ENCODE results near the gene TUSC2. TPM values are rescaled to one million over a fixed set of nuclear protein-coding genes. Genes with fewer than 3 reads are reported as not detected.

TUSC2 gene, protein sequence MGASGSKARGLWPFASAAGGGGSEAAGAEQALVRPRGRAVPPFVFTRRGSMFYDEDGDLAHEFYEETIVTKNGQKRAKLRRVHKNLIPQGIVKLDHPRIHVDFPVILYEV
- total RNA-seq = 10 to 100 TPM; 29.0 to 64.3 (median 34.8) TPM
- polyA plus RNA-seq = 10 to 100 TPM; 28.8 to 35.5 (median 31.9) TPM
- long read RNA-seq, donor 1, transcript TUSC2-201 (3 exons, 1,691 nt) = major isoform, 37 of 37 reads
- long read RNA-seq, donor 1, partial matches to known transcripts = 0 of 37 reads
- long read RNA-seq, donor 1, other reads (novel, unspliced or antisense) = 0 of 37 reads
- long read RNA-seq, donor 2, transcript TUSC2-201 (3 exons, 1,691 nt) = major isoform, 24 of 24 reads
- long read RNA-seq, donor 2, partial matches to known transcripts = 0 of 24 reads
- long read RNA-seq, donor 2, other reads (novel, unspliced or antisense) = 0 of 24 reads
- long read RNA-seq, donor 3, transcript TUSC2-201 (3 exons, 1,691 nt) = major isoform, 27 of 27 reads
- long read RNA-seq, donor 3, partial matches to known transcripts = 0 of 27 reads
- long read RNA-seq, donor 3, other reads (novel, unspliced or antisense) = 0 of 27 reads
- long read RNA-seq, donor 4, transcript TUSC2-201 (3 exons, 1,691 nt) = major isoform, 26 of 32 reads
- long read RNA-seq, donor 4, partial matches to known transcripts = 1 of 32 reads
- long read RNA-seq, donor 4, other reads (novel, unspliced or antisense) = 3 of 32 reads
- long read RNA-seq, donor 5, transcript TUSC2-206 (3 exons, 475 nt) = minor isoform, 10 of 83 reads
- long read RNA-seq, donor 5, transcript TUSC2-201 (3 exons, 1,691 nt) = major isoform, 68 of 83 reads
- long read RNA-seq, donor 5, partial matches to known transcripts = 1 of 83 reads
- long read RNA-seq, donor 5, other reads (novel, unspliced or antisense) = 4 of 83 reads
- long read RNA-seq, donor 6, transcript TUSC2-201 (3 exons, 1,691 nt) = major isoform, 25 of 31 reads
- long read RNA-seq, donor 6, partial matches to known transcripts = 1 of 31 reads
- long read RNA-seq, donor 6, other reads (novel, unspliced or antisense) = 4 of 31 reads
- long read RNA-seq, donor 7, transcript TUSC2-201 (3 exons, 1,691 nt) = major isoform, 15 of 15 reads
- long read RNA-seq, donor 7, partial matches to known transcripts = 0 of 15 reads
- long read RNA-seq, donor 7, other reads (novel, unspliced or antisense) = 0 of 15 reads
- long read RNA-seq, donor 8, transcript TUSC2-201 (3 exons, 1,691 nt) = major isoform, 45 of 47 reads
- long read RNA-seq, donor 8, partial matches to known transcripts = 0 of 47 reads
- long read RNA-seq, donor 8, other reads (novel, unspliced or antisense) = 0 of 47 reads
- long read RNA-seq, donor 9, transcript TUSC2-201 (3 exons, 1,691 nt) = major isoform, 20 of 22 reads
- long read RNA-seq, donor 9, partial matches to known transcripts = 0 of 22 reads
- long read RNA-seq, donor 9, other reads (novel, unspliced or antisense) = 0 of 22 reads
- long read RNA-seq, donor 10, transcript TUSC2-201 (3 exons, 1,691 nt) = major isoform, 16 of 18 reads
- long read RNA-seq, donor 10, partial matches to known transcripts = 0 of 18 reads
- long read RNA-seq, donor 10, other reads (novel, unspliced or antisense) = 0 of 18 reads

DNA sequence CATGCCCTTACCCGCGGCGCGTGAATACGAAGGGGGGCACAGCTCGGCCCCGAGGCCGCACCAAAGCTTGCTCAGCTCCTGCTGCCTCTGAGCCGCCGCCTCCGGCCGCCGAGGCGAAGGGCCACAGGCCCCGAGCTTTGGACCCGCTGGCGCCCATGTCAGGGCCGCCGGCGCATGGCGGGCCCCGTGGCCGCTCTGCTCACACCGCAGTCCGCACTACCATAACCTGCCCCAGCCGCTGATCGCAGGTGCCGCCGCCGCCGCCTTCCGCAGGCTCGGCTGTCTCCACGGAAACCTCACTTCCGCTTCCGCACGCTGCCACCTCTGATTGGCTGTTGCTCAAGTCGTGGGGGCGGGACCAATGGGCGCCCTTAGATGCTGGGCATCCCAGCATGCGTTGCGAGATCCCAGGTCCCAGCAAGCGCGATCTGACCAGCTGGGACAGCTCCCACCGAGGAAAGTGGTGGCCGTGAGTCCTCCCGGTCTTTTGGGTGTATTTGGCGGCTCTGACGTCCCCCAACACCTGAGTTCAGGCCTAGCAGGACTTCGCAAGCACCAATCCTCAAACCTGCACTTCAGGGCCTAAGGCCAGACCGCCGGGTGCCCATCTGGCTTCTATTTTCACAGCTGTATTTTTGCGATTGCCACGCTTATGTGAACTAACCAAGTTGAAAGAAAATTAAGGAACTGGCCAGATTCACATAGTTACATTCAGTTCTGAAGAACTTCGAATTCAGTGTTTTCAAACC lies at the start of gene TUSC2:
TSS of gene TUSC2 (minus strand) at position 281 of the 749 bp plus-strand sequence. CDS start at position 157, 124 bp downstream.
- TF ChIP-seq CTCF (IDR thresholded peaks at IDR 0.05) = no peak
- TF ChIP-seq POLR2A (IDR thresholded peaks at IDR 0.05) = peak; percentile 53 to 68
- no peaks in the 10 kb centered on the region for H3K27me3 ChIP-seq
- intact Hi-C loops (cut with DNase I) = no loop called here
- H3K9me3 ChIP-seq (replicated peaks in 1 of 3) = no peaks in the 10 kb centered on the region
- H3K4me3 ChIP-seq = peak within 1 kb of the TSS; percentile 63 to 92 (median 83)
- DNase-seq = peak; percentile 96 to 99 (median 98)
- peaks cover 0 to 46% of the 10 kb centered on the region in 2 donors for H3K36me3 ChIP-seq (replicated peaks in 1 of 2)
- peaks cover 12 to 36% of the 10 kb centered on the region in 2 donors for H3K4me1 ChIP-seq (replicated peaks in 1 of 2)
- 2 to 4% (median 3%) methylated on average over 21 to 55 of the region's 55 CpGs for WGBS, 4 donors
- H3K27ac ChIP-seq = peak within 1 kb of the TSS; percentile 30 to 85 (median 63)

- Histone ChIP-seq H3K36me3 (replicated peaks in 1 of 2) (no peaks in the 10 kb centered on the region), H3K27me3 (no peaks in the 10 kb centered on the region), H3K9me3 (replicated peaks in 1 of 3) (no peaks in the 10 kb centered on the region), H3K27ac (no peak overlapping the region), H3K4me3 (no peak overlapping the region), H3K4me1 (replicated peaks in 1 of 2) (no peaks in the 10 kb centered on the region)
- DNase-seq = no peak
- WGBS, 4 donors = 75 to 86% (median 79%) methylated on average over 7 of the region's 7 CpGs
- intact Hi-C loops (cut with DNase I) = no loop called here
- TF ChIP-seq CTCF (IDR thresholded peaks at IDR 0.05) (no peak), POLR2A (IDR thresholded peaks at IDR 0.05) (no peak)
Observed at GRCh38 chr3:50375258-50375931, 47.4 kb upstream of the TUSC2 start.

Data from adrenal gland (tissue), 19 donors.